Keratinocyte (primary cell): Measurements from ENCODE around the gene NCOR1. TPM values are rescaled to one million over a fixed set of nuclear protein-coding genes. Genes with fewer than 3 reads are reported as not detected.
"Not testable (repeated sequence)": the region's sequence is repeated elsewhere in the genome, so short reads cannot be mapped to it uniquely, and the experiment has no call there.

Source experiments
- DNase-seq: peaks from one replicate; pipeline ENCODE4 v3.0.0-alpha.2; 2011; ENCODE audit warnings: low read depth, missing footprints, low spot score
- FAIRE-seq: peaks from 2 replicates; lab custom pipeline; 2011; peaks lifted over from hg19 to GRCh38; lab: Jason Lieb, UNC
- H2AFZ ChIP-seq: 2 replicates; pipeline ENCODE4 v1.6.0; 2012; ENCODE audit warnings: low read length, control low read depth, inconsistent platforms; ENCODE audit not compliant: control insufficient read depth
- H3K27ac ChIP-seq: 2 replicates; pipeline ENCODE4 v1.5.1; 2011; ENCODE audit warnings: low read length; ENCODE audit not compliant: control insufficient read depth, insufficient read depth
- H3K27me3 ChIP-seq: 3 replicates; pipeline ENCODE4 v1.6.0; 2011; ENCODE audit warnings: low read length; ENCODE audit not compliant: control insufficient read depth, insufficient read depth; ENCODE audit errors: extremely low read depth
- H3K36me3 ChIP-seq, 2 experiments: 2 replicates in 1 of 2; 3 replicates in 1 of 2; pipeline ENCODE4 v1.5.1; 2011; ENCODE audit warnings: low read length in 2 of 2, mild to moderate bottlenecking in 1 of 2; ENCODE audit not compliant: control insufficient read depth in 2 of 2, insufficient read depth in 2 of 2; ENCODE audit errors: extremely low read depth in 1 of 2
- H3K4me1 ChIP-seq: 3 replicates; pipeline ENCODE4 v1.5.1; 2011; ENCODE audit warnings: low read length; ENCODE audit not compliant: control insufficient read depth, insufficient read depth; ENCODE audit errors: extremely low read depth
- H3K4me2 ChIP-seq: 3 replicates; pipeline ENCODE4 v1.6.0; 2011; ENCODE audit warnings: low read depth, low read length; ENCODE audit not compliant: control insufficient read depth, insufficient read depth; ENCODE audit errors: extremely low read depth
- H3K4me3 ChIP-seq, 3 experiments: fragments of 200-600 bp in 1 of 3; sonication (generic) in 1 of 3; 2 replicates in 2 of 3; 3 replicates in 1 of 3; pipeline ENCODE4 v1.5.1; 2011 to 2016; ENCODE audit warnings: low read length in 3 of 3, mild to moderate bottlenecking in 3 of 3, control low read depth in 2 of 3, inconsistent platforms in 1 of 3, low read depth in 1 of 3, mixed read lengths in 1 of 3, mixed run types in 1 of 3, moderate library complexity in 1 of 3; ENCODE audit not compliant: control insufficient read depth in 2 of 3, insufficient read depth in 2 of 3; ENCODE audit errors: extremely low read depth in 1 of 3
- H3K79me2 ChIP-seq: 2 replicates; pipeline ENCODE4 v1.6.0; 2012; ENCODE audit warnings: low read length; ENCODE audit not compliant: control insufficient read depth, insufficient read depth
- H3K9ac ChIP-seq: 3 replicates; pipeline ENCODE4 v1.6.0; 2011; ENCODE audit warnings: low read length; ENCODE audit not compliant: control insufficient read depth, insufficient read depth; ENCODE audit errors: extremely low read depth
- H3K9me1 ChIP-seq: 3 replicates; pipeline ENCODE4 v1.6.0; 2011; ENCODE audit warnings: low read length; ENCODE audit not compliant: control insufficient read depth, insufficient read depth; ENCODE audit errors: extremely low read depth
- H3K9me3 ChIP-seq: 2 replicates; pipeline ENCODE4 v1.5.1; 2012; ENCODE audit warnings: low read depth, low read length; ENCODE audit not compliant: control insufficient read depth
- H4K20me1 ChIP-seq: 3 replicates; pipeline ENCODE4 v1.6.0; 2011; ENCODE audit warnings: low read length; ENCODE audit not compliant: control insufficient read depth, insufficient read depth; ENCODE audit errors: extremely low read depth
- CTCF ChIP-seq, 3 experiments: IDR thresholded peaks in 1 of 3; conservative IDR thresholded peaks in 1 of 3; optimal IDR thresholded peaks in 1 of 3; 2 replicates in 2 of 3; 3 replicates in 1 of 3; pipeline versions ENCODE3 to v1.5.1; 2011; ENCODE audit warnings: low read length in 3 of 3, mild to moderate bottlenecking in 3 of 3, moderate library complexity in 2 of 3, control low read depth in 1 of 3, inconsistent platforms in 1 of 3; ENCODE audit not compliant: insufficient read depth in 2 of 3; ENCODE audit errors: extremely low read depth in 1 of 3
- EZH2 ChIP-seq: IDR thresholded peaks from one replicate; pipeline ENCODE4 v1.6.1; 2012; ENCODE audit warnings: inconsistent platforms, mild to moderate bottlenecking, low read length, moderate library complexity
- dilution Hi-C: fragments of 300-500 bp; cut with MboI; formaldehyde crosslinking; loops from one replicate; pipeline ENCODE4 v1.7.0; 2020; ENCODE audit warnings: low sequenced_read_pairs; ENCODE audit not compliant: extremely low pct_ligation_motif_present
- polyA plus RNA-seq, 5 experiments: library from polyadenylated mRNA; depleted of rRNA in 3 of 5; stranded (reverse) in 3 of 5; stranded (forward) in 1 of 5; unstranded in 1 of 5; fragments of >200 nt; gene quantifications; 1 replicate in 1 of 5; 2 replicates in 3 of 5; 3 replicates in 1 of 5; pipeline versions ENCODE4 v1.2.1 to v1.2.3, GENCODE V29; 2011 to 2012; ENCODE audit warnings: missing spikeins in 2 of 5, low read depth in 1 of 5, low replicate concordance in 1 of 5

Gene NCOR1
- polyA plus RNA-seq, 1 donor (not counting 4 experiments of a cell fraction or from before 2014, with no cell fraction given) = 59.8 TPM

DNA sequence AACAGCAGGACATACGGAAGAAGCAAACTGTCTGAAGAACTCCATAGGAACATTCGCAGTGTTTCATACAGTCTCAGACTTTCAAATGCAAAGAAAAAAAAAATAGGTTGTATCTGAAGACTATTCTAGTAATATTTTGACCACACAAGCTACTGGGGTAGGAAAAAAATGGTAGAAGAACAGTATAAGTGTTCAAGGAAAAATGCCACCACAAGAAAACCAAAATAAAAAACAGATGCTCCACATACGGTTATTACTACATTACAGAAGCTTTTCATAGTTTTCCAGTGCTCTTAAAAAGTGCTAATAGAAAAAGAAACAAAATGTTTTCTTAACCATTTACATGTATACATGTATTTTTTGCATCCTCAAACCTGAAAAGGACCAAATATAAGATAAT lies 3.7 kb downstream of the NCOR1 start:
- Histone ChIP-seq H3K9me1 (no peaks in the 10 kb centered on the region), H3K27me3 (no peaks in the 10 kb centered on the region), H3K9me3 (no peaks in the 10 kb centered on the region), H3K36me3 (no peaks in the 10 kb centered on the region), H3K27ac (no peak overlapping the region), H3K4me1 (no peaks in the 10 kb centered on the region), H3K9ac (no peak overlapping the region), H3K4me2 (no peak overlapping the region), H3K4me3 (no peak overlapping the region), H4K20me1 (no peaks in the 10 kb centered on the region), H3K79me2 (peaks cover 84% of the 10 kb centered on the region), H2AFZ (no peak overlapping the region)
- dilution Hi-C loops = no loop called here
- FAIRE-seq (no peak), DNase-seq (no peak)
- no peak for TF ChIP-seq EZH2
- no peak for TF ChIP-seq CTCF (optimal IDR thresholded peaks at IDR 0.05 in 1 of 3, IDR thresholded peaks at IDR 0.05 in 1 of 3, conservative IDR thresholded peaks at IDR 0.05 in 1 of 3; ENCODE audit: extremely low read depth in 1 of 3, insufficient read depth in 2 of 3, low read length in 3 of 3)

DNA sequence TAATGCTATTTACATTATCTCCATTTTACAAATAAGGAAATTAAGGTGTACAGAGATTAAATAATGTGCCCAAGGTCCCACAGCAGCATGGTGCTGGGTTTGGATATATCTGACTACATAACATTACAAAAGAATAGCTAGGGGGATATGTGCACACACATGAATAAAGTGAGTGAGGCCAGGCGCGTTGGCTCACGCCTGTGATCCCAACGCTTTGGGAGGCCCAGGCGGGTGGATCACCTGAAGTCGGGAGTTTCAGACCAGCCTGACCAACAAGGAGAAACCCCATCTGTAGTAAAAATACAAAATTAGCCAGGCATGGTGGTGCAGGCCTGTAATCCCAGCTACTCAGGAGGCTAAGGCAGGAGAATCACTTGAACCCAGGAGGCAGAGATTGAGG lies 10.6 kb downstream of the NCOR1 start:
- dilution Hi-C loops, DNase-seq, H3K27ac ChIP-seq: not testable (repeated sequence)

GRCh38 chr17:16202554-16203500 lies 12.5 kb downstream of the NCOR1 start:
- H3K9ac ChIP-seq = not testable (repeated sequence)

More for the DNA sequence above, 10.6 kb downstream of the NCOR1 start:
- not testable (repeated sequence) for H3K9me1 ChIP-seq, H4K20me1 ChIP-seq, H2AFZ ChIP-seq, FAIRE-seq, H3K36me3 ChIP-seq, H3K27me3 ChIP-seq, H3K9ac ChIP-seq, H3K4me2 ChIP-seq, H3K4me3 ChIP-seq, H3K9me3 ChIP-seq, H3K4me1 ChIP-seq
- peaks cover 89% of the 10 kb centered on the region for H3K79me2 ChIP-seq

GRCh38 chr17:16201693-16202131 lies 13.6 kb downstream of the NCOR1 start:
- H3K4me1 ChIP-seq, H4K20me1 ChIP-seq, dilution Hi-C loops: not testable (repeated sequence)

More at GRCh38 chr17:16202554-16203500, 12.5 kb downstream of the NCOR1 start:
- H3K36me3 ChIP-seq, H3K4me1 ChIP-seq, dilution Hi-C loops, H3K9me1 ChIP-seq, DNase-seq, H3K27me3 ChIP-seq, H2AFZ ChIP-seq, H3K4me2 ChIP-seq, FAIRE-seq, H3K9me3 ChIP-seq, H3K4me3 ChIP-seq, H4K20me1 ChIP-seq, H3K27ac ChIP-seq: not testable (repeated sequence)
- peaks cover 90% of the 10 kb centered on the region for H3K79me2 ChIP-seq

More at GRCh38 chr17:16201693-16202131, 13.6 kb downstream of the NCOR1 start:
- H3K79me2 ChIP-seq = peaks cover 91% of the 10 kb centered on the region
- not testable (repeated sequence) for H3K27me3 ChIP-seq, H2AFZ ChIP-seq, H3K4me3 ChIP-seq, H3K27ac ChIP-seq, H3K36me3 ChIP-seq, H3K9me1 ChIP-seq, H3K9me3 ChIP-seq, DNase-seq, H3K9ac ChIP-seq, FAIRE-seq, H3K4me2 ChIP-seq
